Testis (tissue), 3 donors: Measurements from ENCODE around the gene TANC2. TPM values are rescaled to one million over a fixed set of nuclear protein-coding genes. Genes with fewer than 3 reads are reported as not detected.

ENCODE experiments used
- DNase-seq: peaks from one replicate; pipeline ENCODE4 v3.0.0-alpha.2; 2019
- H3K27ac ChIP-seq, 2 donors: fragments of 200-600 bp; sonication (generic); one replicate each; pipeline ENCODE4 v1.5.1; 2019
- H3K27me3 ChIP-seq: fragments of 200-600 bp; sonication (generic); one replicate; pipeline ENCODE4 v1.5.1; 2019
- H3K36me3 ChIP-seq: fragments of 200-600 bp; sonication (generic); one replicate; pipeline ENCODE4 v1.5.1; 2017; ENCODE audit warnings: low read depth; ENCODE audit errors: missing control alignments
- H3K4me1 ChIP-seq: fragments of 200-600 bp; sonication (generic); one replicate; pipeline ENCODE4 v1.5.1; 2019
- H3K4me3 ChIP-seq, 2 donors: fragments of 200-600 bp; sonication (generic); one replicate each; pipeline ENCODE4 v1.5.1; 2017 to 2019
- H3K9me3 ChIP-seq: fragments of 200-600 bp; sonication (generic); one replicate; pipeline ENCODE4 v1.5.1; 2017
- CTCF ChIP-seq, 3 experiments: fragments of 450-650 bp in 2 of 3; fragments of 200-600 bp in 1 of 3; sonication (generic) in 1 of 3; IDR thresholded peaks; one replicate each; pipeline ENCODE4 v1.5.1; 2016 to 2019; ENCODE audit warnings: antibody characterized with exemption in 3 of 3, mild to moderate bottlenecking in 2 of 3, moderate library complexity in 1 of 3
- POLR2A ChIP-seq: fragments of 450-650 bp; IDR thresholded peaks from one replicate; pipeline ENCODE4 v1.6.1; 2017; ENCODE audit warnings: antibody characterized with exemption, mild to moderate bottlenecking, moderate library complexity
- whole genome bisulfite sequencing, 2 donors: methylation state at CpG; one replicate each; pipeline ENCODE4 v1.1.5; 2018; 5-methylcytosine and 5-hydroxymethylcytosine counted together
- intact Hi-C: fragments of 100-400 bp; cut with DNase I; formaldehyde crosslinking; loops from one replicate; pipeline ENCODE4 v1.15.1; 2023; ENCODE audit warnings: low total_unique reads
- polyA plus RNA-seq: library from polyadenylated mRNA; stranded (reverse); fragments of 350-450 nt; fragmentation: Illumina TruSeq; extraction: RNeasy Lipid Tissue Mini Kit (QIAGEN cat#74804); gene quantifications from one replicate; pipeline ENCODE4 v1.2.3, GENCODE V29; 2014; ENCODE audit warnings: low read depth, low replicate concordance; ENCODE audit not compliant: insufficient read depth
- total RNA-seq, 2 donors: library from RNA; depleted of rRNA; stranded (reverse); fragments of >200 nt; gene quantifications; one replicate each; pipeline ENCODE4 v1.2.3, GENCODE V29; 2016

TANC2 gene
- total and polyA plus RNA-seq, 3 donors from 2014 or later: 53.2 to 219 (median 163) TPM

- TF ChIP-seq CTCF (IDR thresholded peaks at IDR 0.05) (no peak), POLR2A (no peak)
- 82% methylated on average over 4 of the region's 4 CpGs; no CpG with 5 or more reads in 1 of the 2 donors for WGBS, 2 donors
- Histone ChIP-seq H3K4me3 (no peak overlapping the region), H3K9me3 (no peaks in the 10 kb centered on the region), H3K4me1 (no peaks in the 10 kb centered on the region), H3K27me3 (no peaks in the 10 kb centered on the region), H3K36me3 (no peaks in the 10 kb centered on the region), H3K27ac (no peak overlapping the region)
- DNase-seq: no peak
- intact Hi-C loops: no loop called here
Measured at GRCh38 chr17:62986549-62986948, 20.5 kb downstream of the TANC2 start.

GRCh38 chr17:62987136-62987535 lies 21.1 kb downstream of the TANC2 start:
- WGBS, 2 donors: 84 to 90% methylated on average over 3 to 7 of the region's 7 CpGs
- TF ChIP-seq POLR2A (no peak), CTCF (IDR thresholded peaks at IDR 0.05) (no peak)
- H3K4me1 ChIP-seq: no peaks in the 10 kb centered on the region
- no peak overlapping the region for H3K4me3 ChIP-seq
- H3K27me3 ChIP-seq: no peaks in the 10 kb centered on the region
- intact Hi-C loops: no loop called here
- H3K9me3 ChIP-seq: no peaks in the 10 kb centered on the region
- no peak overlapping the region for H3K27ac ChIP-seq
- no peaks in the 10 kb centered on the region for H3K36me3 ChIP-seq
- DNase-seq: no peak

GRCh38 chr17:62989501-62989900 lies 23.5 kb downstream of the TANC2 start:
- H3K4me1 ChIP-seq: no peaks in the 10 kb centered on the region
- no peaks in the 10 kb centered on the region for H3K27me3 ChIP-seq
- no peaks in the 10 kb centered on the region for H3K36me3 ChIP-seq
- no peak overlapping the region for H3K27ac ChIP-seq
- TF ChIP-seq POLR2A: no peak
- no peak for TF ChIP-seq CTCF (IDR thresholded peaks at IDR 0.05)
- intact Hi-C loops: no loop called here
- DNase-seq: no peak
- H3K4me3 ChIP-seq: no peak overlapping the region
- WGBS, 2 donors: 72 to 80% methylated on average over 5 of the region's 5 CpGs
- H3K9me3 ChIP-seq: no peaks in the 10 kb centered on the region

- 53 to 73% methylated on average over 4 of the region's 4 CpGs for WGBS, 2 donors
- intact Hi-C loops: no loop called here
- TF ChIP-seq CTCF (IDR thresholded peaks at IDR 0.05): no peak
- TF ChIP-seq POLR2A: no peak
- peak; percentile 42 for DNase-seq
- Histone ChIP-seq H3K27me3 (no peaks in the 10 kb centered on the region), H3K9me3 (no peaks in the 10 kb centered on the region), H3K4me1 (peaks cover 3% of the 10 kb centered on the region), H3K27ac (no peak overlapping the region), H3K4me3 (no peak overlapping the region), H3K36me3 (no peaks in the 10 kb centered on the region)
Measured at GRCh38 chr17:62994931-62995330, 28.9 kb downstream of the TANC2 start.

GRCh38 chr17:62995377-62995885 lies 29.4 kb downstream of the TANC2 start:
- Histone ChIP-seq H3K9me3 (no peaks in the 10 kb centered on the region), H3K27me3 (no peaks in the 10 kb centered on the region), H3K36me3 (no peaks in the 10 kb centered on the region), H3K4me1 (peaks cover 3% of the 10 kb centered on the region), H3K27ac (peak overlapping the region in 1 of 2 donors; percentile 19), H3K4me3 (no peak overlapping the region)
- 57 to 71% methylated on average over 3 of the region's 3 CpGs for WGBS, 2 donors
- TF ChIP-seq POLR2A (no peak), CTCF (IDR thresholded peaks at IDR 0.05) (peak in 1 of 3 experiments; percentile 31)
- peak; percentile 67 for DNase-seq
- intact Hi-C loops: no loop called here
